ENCODE data around the gene CMTM8.

GRCh38 chr3:32274306-32274705 lies 35.8 kb downstream of the CMTM8 start:
- TF ChIP-seq CTCF (IDR thresholded peaks at IDR 0.05) (no peak), POLR2A (IDR thresholded peaks at IDR 0.05) (no peak), POLR2AphosphoS5 (IDR thresholded peaks at IDR 0.05) (no peak)

All from sigmoid colon (tissue), 4 donors.